IMR-90 (cell line): Measurements from ENCODE around the gene PDE4B. TPM values are rescaled to one million over a fixed set of nuclear protein-coding genes. Genes with fewer than 3 reads are reported as not detected.

Experiments
- ATAC-seq: fragments of 200-7000 bp; cut with Tn5 transposase; 2 replicates; pipeline ENCODE4 v1.9.1; 2020; ENCODE audit warnings: low read depth, mild to moderate bottlenecking, moderate library complexity
- BruUV-seq: library from RNA; stranded (reverse); fragments of 400-500 nt; replicated peaks from 2 replicates; lab custom pipeline; 2021; lab: Mats Ljungman, UMichigan
- CTCF ChIA-PET: fragments of 300-600 bp; formaldehyde crosslinking; extraction: SDS; loops from one replicate; lab custom pipeline; 2021; ENCODE audit warnings: antibody characterized with exemption; lab: Yijun Ruan, JAX
- POLR2A ChIA-PET: fragments of 300-600 bp; sonication (Branson Sonifier 250); formaldehyde crosslinking; loops from one replicate; lab custom pipeline; 2022; ENCODE audit warnings: antibody characterized with exemption; ENCODE audit not compliant: unreplicated experiment; lab: Charles Lee
- DNase-seq: peaks from one replicate; pipeline ENCODE4 v3.0.0; 2013
- H2AFZ ChIP-seq: replicated peaks from 2 replicates; pipeline ENCODE3; 2013; ENCODE audit warnings: low read length, mild to moderate bottlenecking; ENCODE audit not compliant: poor library complexity
- H2AK5ac ChIP-seq: 2 replicates; pipeline ENCODE4 v1.6.1; 2013; ENCODE audit warnings: low read depth, low read length, inconsistent platforms
- H2AK9ac ChIP-seq: replicated peaks from 2 replicates; pipeline ENCODE3; 2013; ENCODE audit warnings: mild to moderate bottlenecking, low read depth, low read length, moderate library complexity; ENCODE audit not compliant: poor library complexity
- H2BK120ac ChIP-seq: 2 replicates; pipeline ENCODE4 v1.6.1; 2013; ENCODE audit warnings: low read depth, low read length, inconsistent platforms
- H2BK15ac ChIP-seq: 3 replicates; pipeline ENCODE4 v1.6.1; 2013; ENCODE audit warnings: low read depth, low read length, inconsistent platforms
- H2BK20ac ChIP-seq: 2 replicates; pipeline ENCODE4 v1.6.1; 2013; ENCODE audit warnings: low read depth, mild to moderate bottlenecking, inconsistent platforms, low read length, moderate library complexity
- H2BK5ac ChIP-seq: 2 replicates; pipeline ENCODE4 v1.6.1; 2013; ENCODE audit warnings: mild to moderate bottlenecking, low read depth, low read length, inconsistent platforms; ENCODE audit not compliant: poor library complexity, severe bottlenecking
- H3K14ac ChIP-seq: replicated peaks from 2 replicates; pipeline ENCODE4 v1.6.1; 2013; ENCODE audit warnings: low read depth, low read length, inconsistent platforms
- H3K18ac ChIP-seq: 2 replicates; pipeline ENCODE4 v1.6.1; 2013; ENCODE audit warnings: low read depth, low read length, control low read depth
- H3K23ac ChIP-seq: 2 replicates; pipeline ENCODE4 v1.6.1; 2013; ENCODE audit warnings: low read depth, low read length, inconsistent platforms
- H3K27ac ChIP-seq: 2 replicates; pipeline ENCODE4 v1.5.1; 2013; ENCODE audit warnings: mild to moderate bottlenecking, control low read depth, low read length; ENCODE audit not compliant: insufficient read depth
- H3K27me3 ChIP-seq: 2 replicates; pipeline ENCODE4 v1.6.1; 2013; ENCODE audit warnings: low read length; ENCODE audit not compliant: control insufficient read depth, insufficient read depth
- H3K36me3 ChIP-seq: 2 replicates; pipeline ENCODE4 v1.6.1; 2013; ENCODE audit warnings: low read length, mixed read lengths; ENCODE audit not compliant: control insufficient read depth, insufficient read depth
- H3K4ac ChIP-seq: 2 replicates; pipeline ENCODE4 v1.6.1; 2013; ENCODE audit warnings: low read depth, low read length, inconsistent platforms
- H3K4me1 ChIP-seq: 2 replicates; pipeline ENCODE4 v1.6.1; 2013; ENCODE audit warnings: low read length, mixed read lengths; ENCODE audit not compliant: control insufficient read depth, insufficient read depth
- H3K4me2 ChIP-seq: 2 replicates; pipeline ENCODE4 v1.6.1; 2013; ENCODE audit warnings: low read depth, mild to moderate bottlenecking, control low read depth, low read length, moderate library complexity
- H3K4me3 ChIP-seq: 2 replicates; pipeline ENCODE4 v1.5.1; 2013; ENCODE audit warnings: low read depth, mild to moderate bottlenecking, control low read depth, low read length, moderate library complexity; ENCODE audit not compliant: insufficient read depth
- H3K56ac ChIP-seq: 2 replicates; pipeline ENCODE4 v1.6.1; 2013; ENCODE audit warnings: low read length, inconsistent platforms; ENCODE audit not compliant: insufficient read depth; ENCODE audit errors: extremely low read depth
- H3K79me1 ChIP-seq, 2 experiments: 2 replicates each; pipeline ENCODE4 v1.6.1; 2013; ENCODE audit warnings: low read length in 2 of 2, inconsistent platforms in 1 of 2, low read depth in 1 of 2
- H3K9ac ChIP-seq: 2 replicates; pipeline ENCODE4 v1.6.1; 2013; ENCODE audit warnings: low read depth, low read length, control low read depth
- H3K9me1 ChIP-seq: 2 replicates; pipeline ENCODE4 v1.6.1; 2013; ENCODE audit warnings: low read length, inconsistent platforms; ENCODE audit not compliant: insufficient read depth
- H3K9me3 ChIP-seq: 2 replicates; pipeline ENCODE4 v1.6.1; 2013; ENCODE audit warnings: low read length; ENCODE audit not compliant: control insufficient read depth, insufficient read depth
- H4K20me1 ChIP-seq: 2 replicates; pipeline ENCODE4 v1.6.1; 2013; ENCODE audit warnings: low read length, inconsistent platforms; ENCODE audit not compliant: insufficient read depth
- H4K5ac ChIP-seq: 2 replicates; pipeline ENCODE4 v1.6.1; 2013; ENCODE audit warnings: mild to moderate bottlenecking, low read depth, low read length, control low read depth
- H4K8ac ChIP-seq, 2 experiments: 2 replicates each; pipeline ENCODE4 v1.6.1; 2013; ENCODE audit warnings: low read depth in 2 of 2, low read length in 2 of 2, control low read depth in 1 of 2, inconsistent platforms in 1 of 2
- H4K91ac ChIP-seq: 2 replicates; pipeline ENCODE4 v1.6.1; 2013; ENCODE audit warnings: low read depth, low read length, inconsistent platforms; ENCODE audit not compliant: insufficient read depth
- BHLHE40 ChIP-seq: fragments of 150-350 bp; IDR thresholded peaks from 2 replicates; pipeline ENCODE4 v1.6.1; 2016; ENCODE audit warnings: mild to moderate bottlenecking, low read depth, low read length
- CEBPB ChIP-seq: IDR thresholded peaks from 2 replicates; pipeline ENCODE4 v1.6.1; 2012; ENCODE audit warnings: low read depth, low read length, improper control_type of control experiment
- CHD1 ChIP-seq: IDR thresholded peaks from 2 replicates; pipeline ENCODE4 v1.6.1; 2012; ENCODE audit warnings: low read depth, low read length, improper control_type of control experiment
- ELK1 ChIP-seq: fragments of 150-350 bp; IDR thresholded peaks from 2 replicates; pipeline ENCODE4 v1.6.1; 2016; ENCODE audit warnings: low read depth, mild to moderate bottlenecking, low read length, moderate library complexity, borderline replicate concordance
- FOS ChIP-seq: fragments of 150-350 bp; IDR thresholded peaks from 2 replicates; pipeline ENCODE4 v1.6.1; 2016; ENCODE audit warnings: low read depth, low read length
- MAFK ChIP-seq: IDR thresholded peaks from 2 replicates; pipeline ENCODE4 v1.6.1; 2012; ENCODE audit warnings: low read depth, low read length, improper control_type of control experiment
- MAZ ChIP-seq: IDR thresholded peaks from 2 replicates; pipeline ENCODE4 v1.6.1; 2012; ENCODE audit warnings: low read depth, mild to moderate bottlenecking, low read length, improper control_type of control experiment, moderate library complexity, borderline replicate concordance
- MXI1 ChIP-seq: IDR thresholded peaks from 2 replicates; pipeline ENCODE4 v1.6.1; 2012; ENCODE audit warnings: low read depth, mild to moderate bottlenecking, low read length, moderate library complexity, borderline replicate concordance
- NFE2L2 ChIP-seq: fragments of 150-350 bp; IDR thresholded peaks from 2 replicates; pipeline ENCODE4 v1.6.1; 2016; ENCODE audit warnings: low read depth, mild to moderate bottlenecking, low read length
- POLR2A ChIP-seq: IDR thresholded peaks from 2 replicates; pipeline ENCODE4 v1.6.1; 2012; ENCODE audit warnings: mild to moderate bottlenecking, low read depth, low read length
- RAD21 ChIP-seq: IDR thresholded peaks from 2 replicates; pipeline ENCODE4 v1.6.1; 2012; ENCODE audit warnings: low read length, improper control_type of control experiment
- RCOR1 ChIP-seq: IDR thresholded peaks from 2 replicates; pipeline ENCODE4 v1.6.1; 2012; ENCODE audit warnings: mild to moderate bottlenecking, low read length, improper control_type of control experiment; ENCODE audit not compliant: insufficient replicate concordance
- RFX5 ChIP-seq: IDR thresholded peaks from 2 replicates; pipeline ENCODE4 v1.8.0; 2012; ENCODE audit warnings: low read depth, mild to moderate bottlenecking, low read length, moderate library complexity
- SMC3 ChIP-seq: fragments of 150-350 bp; IDR thresholded peaks from 2 replicates; pipeline ENCODE4 v1.6.1; 2016; ENCODE audit warnings: low read depth, mild to moderate bottlenecking, antibody characterized with exemption, low read length, moderate library complexity
- USF2 ChIP-seq: fragments of 150-350 bp; IDR thresholded peaks from 2 replicates; pipeline ENCODE4 v1.6.1; 2017; ENCODE audit warnings: mild to moderate bottlenecking, antibody characterized with exemption, low read length, low read depth
- dilution Hi-C: fragments of 300-500 bp; cut with HindIII; formaldehyde crosslinking; loops from one replicate; pipeline ENCODE4 v1.14.3; 2018; ENCODE audit warnings: low sequenced_read_pairs; ENCODE audit not compliant: unreplicated experiment
- in situ Hi-C: fragments of 300-500 bp; cut with MboI; formaldehyde crosslinking; loops from 3 replicates; pipeline ENCODE4 v1.14.3; 2019; ENCODE audit warnings: low sequenced_read_pairs, inconsistent platforms, mixed read lengths
- intact Hi-C: fragments of 100-400 bp; cut with micrococcal nuclease; formaldehyde crosslinking; loops from 2 replicates; pipeline ENCODE4 v1.10.0; 2022
- polyA plus RNA-seq, 3 experiments: library from polyadenylated mRNA; depleted of rRNA; stranded (reverse); fragments of >200 nt; gene quantifications; 2 replicates each; pipeline ENCODE4 v1.2.3, GENCODE V29; 2012; ENCODE audit warnings: low replicate concordance in 1 of 3
- total RNA-seq: library from RNA; depleted of rRNA; stranded (reverse); fragments of >200 nt; gene quantifications from 2 replicates; pipeline ENCODE4 v1.2.3, GENCODE V29; 2012
- TF ChIP-seq, protein P1 (sequence below): conservative IDR thresholded peaks from 2 replicates; pipeline ENCODE4 v1.5.1; 2012; ENCODE audit warnings: mild to moderate bottlenecking, low read depth, low read length, improper control_type of control experiment

Gene PDE4B
- total and polyA plus RNA-seq, 2 of the 4 experiments (the other 2 are of a cell fraction): 5.8 to 21.3 TPM

DNA sequence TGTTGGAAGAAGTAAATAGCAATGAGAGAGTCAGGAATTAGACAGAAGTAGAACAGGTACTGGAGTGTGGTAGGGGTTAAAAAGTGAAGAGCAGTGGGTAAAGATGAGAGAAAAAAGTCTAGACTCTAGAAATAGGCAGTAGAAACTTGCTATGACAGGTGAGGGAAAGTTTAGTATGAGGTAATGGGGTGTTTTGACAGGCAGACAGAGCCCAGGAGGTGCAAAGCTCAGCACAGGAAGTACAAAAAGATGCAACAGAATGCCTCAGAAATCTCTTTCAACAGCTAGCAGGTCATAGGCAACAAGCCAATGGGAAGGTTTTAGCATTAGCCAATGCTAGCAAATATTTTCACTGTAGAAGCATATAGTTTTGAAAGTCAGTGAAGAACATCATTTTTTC lies 422.2 kb downstream of the PDE4B start:
- no peak overlapping the region for H2AK5ac ChIP-seq
- H2BK20ac ChIP-seq: no peak overlapping the region
- no peak overlapping the region for H3K27ac ChIP-seq
- no peak overlapping the region for H3K4ac ChIP-seq
- no peak overlapping the region for H3K23ac ChIP-seq
- dilution Hi-C loops: no loop called here
- no peak overlapping the region for H2BK120ac ChIP-seq
- ChIA-PET POLR2A (no interaction called here), CTCF (no interaction called here)
- H3K18ac ChIP-seq: no peak overlapping the region
- H4K8ac ChIP-seq: no peak overlapping the region
- TF ChIP-seq MXI1 (no peak), CHD1 (no peak), ELK1 (no peak), POLR2A (no peak), FOS (no peak), RAD21 (no peak), BHLHE40 (no peak), USF2 (no peak), CEBPB (no peak), MAZ (no peak), NFE2L2 (no peak), RCOR1 (no peak), RFX5 (no peak), SMC3 (no peak), MAFK (no peak)
- TF ChIP-seq, protein P1, sequence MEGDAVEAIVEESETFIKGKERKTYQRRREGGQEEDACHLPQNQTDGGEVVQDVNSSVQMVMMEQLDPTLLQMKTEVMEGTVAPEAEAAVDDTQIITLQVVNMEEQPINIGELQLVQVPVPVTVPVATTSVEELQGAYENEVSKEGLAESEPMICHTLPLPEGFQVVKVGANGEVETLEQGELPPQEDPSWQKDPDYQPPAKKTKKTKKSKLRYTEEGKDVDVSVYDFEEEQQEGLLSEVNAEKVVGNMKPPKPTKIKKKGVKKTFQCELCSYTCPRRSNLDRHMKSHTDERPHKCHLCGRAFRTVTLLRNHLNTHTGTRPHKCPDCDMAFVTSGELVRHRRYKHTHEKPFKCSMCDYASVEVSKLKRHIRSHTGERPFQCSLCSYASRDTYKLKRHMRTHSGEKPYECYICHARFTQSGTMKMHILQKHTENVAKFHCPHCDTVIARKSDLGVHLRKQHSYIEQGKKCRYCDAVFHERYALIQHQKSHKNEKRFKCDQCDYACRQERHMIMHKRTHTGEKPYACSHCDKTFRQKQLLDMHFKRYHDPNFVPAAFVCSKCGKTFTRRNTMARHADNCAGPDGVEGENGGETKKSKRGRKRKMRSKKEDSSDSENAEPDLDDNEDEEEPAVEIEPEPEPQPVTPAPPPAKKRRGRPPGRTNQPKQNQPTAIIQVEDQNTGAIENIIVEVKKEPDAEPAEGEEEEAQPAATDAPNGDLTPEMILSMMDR: no peak
- intact Hi-C loops: no loop called here
- H2BK15ac ChIP-seq: no peak overlapping the region
- no peaks in the 10 kb centered on the region for H3K79me1 ChIP-seq
- H2AFZ ChIP-seq: no peak overlapping the region
- in situ Hi-C loops: no loop called here
- H2AK9ac ChIP-seq: no peak overlapping the region
- no peak overlapping the region for H4K5ac ChIP-seq
- H4K20me1 ChIP-seq: no peaks in the 10 kb centered on the region
- H3K14ac ChIP-seq: no peak overlapping the region
- no peak overlapping the region for H3K4me2 ChIP-seq
- DNase-seq: peak; percentile 19
- no peak overlapping the region for H4K91ac ChIP-seq
- no peak overlapping the region for H3K56ac ChIP-seq
- BruUV-seq: no TSS peak
- no peak overlapping the region for H3K4me3 ChIP-seq
- H3K9me1 ChIP-seq: peaks cover 5% of the 10 kb centered on the region; the same call in 1 of the 2 replicates
- H2BK5ac ChIP-seq: no peak overlapping the region
- no peaks in the 10 kb centered on the region for H3K9me3 ChIP-seq
- no peaks in the 10 kb centered on the region for H3K36me3 ChIP-seq
- no peak overlapping the region for H3K9ac ChIP-seq
- H3K4me1 ChIP-seq: no peaks in the 10 kb centered on the region; the same call in 1 of the 2 replicates
- no peak; the same call in 1 of the 2 replicates for ATAC-seq
- no peaks in the 10 kb centered on the region for H3K27me3 ChIP-seq
